Mesendoderm (in vitro differentiated cells): ENCODE data around the gene ABHD1.

Experiments used
- DNase-seq: peaks from one replicate; pipeline ENCODE4 v3.0.0; 2013
- H2AK5ac ChIP-seq: 2 replicates; pipeline ENCODE4 v1.6.1; 2013; ENCODE audit warnings: low read length, inconsistent platforms
- H2BK120ac ChIP-seq: 2 replicates; pipeline ENCODE4 v1.6.1; 2013; ENCODE audit warnings: low read depth, mild to moderate bottlenecking, low read length, moderate library complexity, mixed read lengths
- H2BK15ac ChIP-seq: replicated peaks from 2 replicates; pipeline ENCODE4 v1.6.1; 2013; ENCODE audit warnings: low read depth, mild to moderate bottlenecking, moderate library complexity
- H2BK5ac ChIP-seq: 2 replicates; pipeline ENCODE4 v1.6.1; 2013; ENCODE audit warnings: low read length, inconsistent platforms
- H3K18ac ChIP-seq: 2 replicates; pipeline ENCODE4 v1.6.1; 2013; ENCODE audit warnings: mild to moderate bottlenecking, low read length, mixed read lengths
- H3K23ac ChIP-seq: one replicate; pipeline ENCODE4 v1.6.1; 2013; ENCODE audit warnings: low read length
- H3K27ac ChIP-seq: 2 replicates; pipeline ENCODE4 v1.5.1; 2013; ENCODE audit warnings: low read depth, mild to moderate bottlenecking, inconsistent platforms, low read length, moderate library complexity
- H3K27me3 ChIP-seq: 2 replicates; pipeline ENCODE4 v1.6.1; 2013; ENCODE audit warnings: low read length, control low read depth, mild to moderate bottlenecking, inconsistent platforms; ENCODE audit not compliant: insufficient read depth, poor library complexity
- H3K36me3 ChIP-seq: 2 replicates; pipeline ENCODE4 v1.6.1; 2013; ENCODE audit warnings: low read length, inconsistent platforms; ENCODE audit not compliant: control insufficient read depth, insufficient read depth
- H3K4ac ChIP-seq: one replicate; pipeline ENCODE4 v1.6.1; 2013; ENCODE audit warnings: low read depth, mild to moderate bottlenecking, low read length, moderate library complexity
- H3K4me1 ChIP-seq: 2 replicates; pipeline ENCODE4 v1.6.1; 2013; ENCODE audit warnings: low read depth, low read length, inconsistent platforms; ENCODE audit not compliant: control insufficient read depth
- H3K4me2 ChIP-seq: 2 replicates; pipeline ENCODE4 v1.6.1; 2013; ENCODE audit warnings: low read length
- H3K4me3 ChIP-seq: 2 replicates; pipeline ENCODE4 v1.5.1; 2013; ENCODE audit warnings: mild to moderate bottlenecking, low read length
- H3K56ac ChIP-seq: one replicate; pipeline ENCODE4 v1.6.1; 2013; ENCODE audit warnings: low read length
- H3K79me1 ChIP-seq: 2 replicates; pipeline ENCODE4 v1.6.1; 2013; ENCODE audit warnings: low read length, inconsistent platforms
- H3K79me2 ChIP-seq: 2 replicates; pipeline ENCODE4 v1.6.1; 2013; ENCODE audit warnings: mild to moderate bottlenecking, low read length; ENCODE audit not compliant: control insufficient read depth, insufficient read depth
- H3K9ac ChIP-seq: 2 replicates; pipeline ENCODE4 v1.6.1; 2013; ENCODE audit warnings: low read length, inconsistent platforms
- H4K5ac ChIP-seq: one replicate; pipeline ENCODE4 v1.6.1; 2013; ENCODE audit warnings: low read length
- H4K8ac ChIP-seq: one replicate; pipeline ENCODE4 v1.6.1; 2013; ENCODE audit warnings: low read depth, mild to moderate bottlenecking, control low read depth, low read length, moderate library complexity
- WGBS: extraction: QIAGEN DNeasy Blood & Tissue Kit; methylation state at CpG from one replicate; pipeline ENCODE4 v1.1.7; 2013; ENCODE audit warnings: low lambda C conversion rate, missing lambda C conversion rate; ENCODE audit not compliant: insufficient coverage; ENCODE audit errors: extremely low coverage; 5-methylcytosine and 5-hydroxymethylcytosine counted together

Gene ABHD1

DNA sequence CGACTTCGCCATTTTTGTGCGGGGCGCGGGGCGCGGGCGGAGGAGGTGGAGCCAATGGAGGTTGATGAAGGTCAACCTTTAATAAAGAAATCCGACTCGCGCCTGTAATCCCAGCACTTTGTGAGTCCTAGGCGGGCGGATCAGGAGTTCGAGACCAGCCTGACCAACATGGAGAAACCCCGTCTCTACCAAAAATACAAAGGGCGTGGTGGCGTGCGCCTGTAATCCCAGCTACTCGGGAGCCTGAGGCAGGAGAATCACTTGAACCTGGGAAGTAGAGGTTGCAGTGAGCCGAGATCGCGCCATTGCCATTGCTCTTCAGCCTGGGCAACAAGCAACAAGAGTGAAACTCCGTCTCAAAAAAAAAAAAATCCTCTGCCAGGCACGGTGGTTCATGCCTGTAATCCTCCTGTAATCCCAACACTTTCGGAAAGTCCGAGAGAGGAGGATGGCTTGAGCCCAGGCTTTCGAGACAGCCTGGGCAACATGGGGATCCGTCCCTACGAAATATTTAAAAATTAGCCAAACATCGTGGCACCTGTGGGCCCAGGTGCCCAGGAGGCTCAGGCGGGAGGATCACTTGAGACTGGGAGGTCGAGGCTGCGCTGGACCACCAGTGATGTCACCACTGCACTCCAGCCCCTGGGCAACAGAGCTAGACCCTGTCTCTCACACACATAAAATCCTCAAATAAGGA lies 11.3 kb downstream of the ABHD1 start:
- WGBS = no CpG with 5 or more reads among the region's 33 CpGs
- no peak overlapping the region for H3K27ac ChIP-seq
- H2BK120ac ChIP-seq = no peak overlapping the region

DNA sequence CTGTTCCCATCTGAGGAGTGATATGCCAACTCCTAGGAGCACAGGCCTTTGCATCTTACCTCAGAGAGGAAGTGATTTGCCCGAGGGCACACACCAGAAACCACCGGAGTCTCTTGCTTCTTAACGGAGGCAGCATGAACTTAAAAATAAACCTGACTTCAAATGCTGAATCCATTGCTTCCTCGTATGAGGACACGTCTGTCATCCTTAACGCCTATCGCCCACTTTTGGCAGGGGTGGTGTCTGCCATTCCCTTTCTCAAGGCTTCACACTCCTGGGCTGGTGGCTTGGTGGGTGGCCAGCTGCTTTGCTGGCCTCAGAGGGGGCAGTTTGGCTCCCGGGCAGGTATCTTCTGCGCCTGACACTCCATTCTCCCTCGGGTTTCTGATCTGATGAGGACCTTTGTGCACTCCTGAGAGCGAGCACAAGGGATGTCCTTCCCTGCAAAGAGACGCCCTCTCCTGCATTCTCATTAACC lies 11.9 kb downstream of the ABHD1 start:
- no peak overlapping the region for H3K23ac ChIP-seq
- H3K4ac ChIP-seq = no peak overlapping the region

More for the DNA sequence above, 11.3 kb downstream of the ABHD1 start:
- Histone ChIP-seq H3K4me1 (peaks cover 6% of the 10 kb centered on the region), H3K56ac (peak overlapping the region; percentile 76), H3K27me3 (no peaks in the 10 kb centered on the region), H3K4me3 (no peak overlapping the region), H3K4ac (no peak overlapping the region), H3K18ac (no peak overlapping the region), H3K36me3 (peaks cover 8% of the 10 kb centered on the region), H2BK15ac (no peak overlapping the region), H2AK5ac (no peak overlapping the region), H3K4me2 (no peak overlapping the region), H3K79me1 (peaks cover 10% of the 10 kb centered on the region), H4K5ac (no peak overlapping the region), H3K23ac (no peak overlapping the region), H3K79me2 (peaks cover 11% of the 10 kb centered on the region), H3K9ac (peak overlapping the region; percentile 49), H2BK5ac (no peak overlapping the region), H4K8ac (no peak overlapping the region)
- no peak for DNase-seq

GRCh38 chr2:27136751-27137150 lies 13.1 kb downstream of the ABHD1 start:
- Histone ChIP-seq H3K79me2 (peaks cover 11% of the 10 kb centered on the region), H4K8ac (no peak overlapping the region), H3K4me3 (no peak overlapping the region), H2BK120ac (no peak overlapping the region), H3K36me3 (peaks cover 5% of the 10 kb centered on the region), H3K4ac (no peak overlapping the region), H3K4me1 (peaks cover 6% of the 10 kb centered on the region), H2BK5ac (no peak overlapping the region), H3K79me1 (peaks cover 10% of the 10 kb centered on the region), H3K56ac (no peak overlapping the region), H3K18ac (no peak overlapping the region), H3K4me2 (no peak overlapping the region), H4K5ac (no peak overlapping the region), H2AK5ac (no peak overlapping the region), H3K9ac (no peak overlapping the region), H3K23ac (no peak overlapping the region), H2BK15ac (no peak overlapping the region), H3K27me3 (no peaks in the 10 kb centered on the region), H3K27ac (no peak overlapping the region)
- no CpG with 5 or more reads among the region's 7 CpGs for WGBS
- DNase-seq = no peak

More for the DNA sequence above, 11.9 kb downstream of the ABHD1 start:
- Histone ChIP-seq H2BK120ac (no peak overlapping the region), H4K5ac (no peak overlapping the region), H3K79me2 (peaks cover 11% of the 10 kb centered on the region), H3K9ac (no peak overlapping the region), H4K8ac (no peak overlapping the region), H3K27me3 (no peaks in the 10 kb centered on the region), H3K36me3 (peaks cover 8% of the 10 kb centered on the region), H3K27ac (no peak overlapping the region), H2AK5ac (no peak overlapping the region), H2BK5ac (no peak overlapping the region), H3K4me3 (no peak overlapping the region), H3K79me1 (peaks cover 10% of the 10 kb centered on the region), H2BK15ac (no peak overlapping the region), H3K56ac (no peak overlapping the region), H3K4me2 (no peak overlapping the region), H3K4me1 (peaks cover 6% of the 10 kb centered on the region), H3K18ac (no peak overlapping the region)
- DNase-seq = no peak
- WGBS = no CpG with 5 or more reads among the region's 12 CpGs

- H3K56ac ChIP-seq = no peak overlapping the region
Observed at GRCh38 chr2:27137322-27137935, 13.8 kb downstream of the ABHD1 start.

DNA sequence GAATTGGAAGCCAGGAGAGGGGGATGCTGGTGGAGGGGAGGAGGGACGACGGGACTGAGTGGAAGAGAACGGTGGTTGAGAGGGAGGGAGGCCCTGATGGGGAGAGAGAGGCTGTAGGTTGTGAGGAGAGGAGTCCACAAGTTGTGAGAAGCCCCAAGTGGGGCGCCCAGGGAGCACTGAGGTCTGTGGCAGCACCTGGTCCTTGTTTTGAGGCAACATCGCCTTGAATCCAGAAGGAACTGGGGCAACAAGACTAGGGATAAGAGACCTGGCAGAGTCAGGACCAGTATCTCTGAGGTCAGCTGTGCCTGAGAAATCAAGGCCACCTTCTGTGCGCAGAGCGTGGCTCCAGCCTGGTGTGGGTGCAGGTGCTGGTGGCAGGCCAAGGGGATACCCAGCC lies 14.5 kb downstream of the ABHD1 start:
- peaks cover 4% of the 10 kb centered on the region for H3K4me1 ChIP-seq
- H3K4me2 ChIP-seq = no peak overlapping the region
- no CpG with 5 or more reads among the region's 7 CpGs for WGBS
- H3K36me3 ChIP-seq = no peaks in the 10 kb centered on the region
- no peaks in the 10 kb centered on the region for H3K27me3 ChIP-seq
- no peak overlapping the region for H2BK120ac ChIP-seq
- no peak overlapping the region for H3K4ac ChIP-seq
- H3K56ac ChIP-seq = no peak overlapping the region
- H3K23ac ChIP-seq = no peak overlapping the region
- H2BK15ac ChIP-seq = no peak overlapping the region
- no peak overlapping the region for H2AK5ac ChIP-seq
- DNase-seq = no peak
- H3K79me2 ChIP-seq = peaks cover 7% of the 10 kb centered on the region
- H3K18ac ChIP-seq = no peak overlapping the region
- H3K27ac ChIP-seq = no peak overlapping the region
- no peak overlapping the region for H3K4me3 ChIP-seq
- H4K5ac ChIP-seq = no peak overlapping the region
- H2BK5ac ChIP-seq = no peak overlapping the region
- no peak overlapping the region for H3K9ac ChIP-seq
- peaks cover 4% of the 10 kb centered on the region for H3K79me1 ChIP-seq
- no peak overlapping the region for H4K8ac ChIP-seq

More at GRCh38 chr2:27137322-27137935, 13.8 kb downstream of the ABHD1 start:
- Histone ChIP-seq H2BK120ac (no peak overlapping the region), H4K5ac (no peak overlapping the region), H3K4me1 (peaks cover 6% of the 10 kb centered on the region), H3K18ac (no peak overlapping the region), H2BK5ac (no peak overlapping the region), H3K23ac (no peak overlapping the region), H3K4ac (no peak overlapping the region), H3K4me3 (no peak overlapping the region), H3K79me2 (peaks cover 11% of the 10 kb centered on the region), H3K9ac (no peak overlapping the region), H3K36me3 (peaks cover 4% of the 10 kb centered on the region), H3K4me2 (no peak overlapping the region), H3K79me1 (peaks cover 10% of the 10 kb centered on the region), H2BK15ac (no peak overlapping the region), H2AK5ac (no peak overlapping the region), H4K8ac (no peak overlapping the region), H3K27ac (no peak overlapping the region), H3K27me3 (no peaks in the 10 kb centered on the region)
- no peak for DNase-seq
- WGBS = no CpG with 5 or more reads among the region's 21 CpGs
